H1 (cell line): ENCODE results near the gene LANCL2. TPM values are rescaled to one million over a fixed set of nuclear protein-coding genes. Genes with fewer than 3 reads are reported as not detected.

Source experiments
- NANOG ChIP-seq: IDR thresholded peaks from 2 replicates; pipeline ENCODE4 v1.6.1; 2011; ENCODE audit warnings: low read length, low read depth, mild to moderate bottlenecking, inconsistent platforms; ENCODE audit not compliant: insufficient read depth, poor library complexity, severe bottlenecking
- polyA plus RNA-seq, 7 experiments: library from polyadenylated mRNA; depleted of rRNA in 3 of 7; stranded (reverse) in 5 of 7; unstranded in 2 of 7; fragments of >200 nt in 5 of 7; fragments of 200-250 nt in 2 of 7; gene quantifications; 1 replicate in 5 of 7; 2 replicates in 1 of 7; 4 replicates in 1 of 7; pipeline versions ENCODE4 v1.2.1 to v1.2.3, GENCODE V29; 2011 to 2013; ENCODE audit warnings: missing spikeins in 2 of 7, mixed read lengths in 2 of 7
- total RNA-seq: library from RNA; stranded (reverse); fragmentation: NEBNext Ultra II Directional; extraction: Animal tissue kit (Norgen Biotek cat#: 25700); gene quantifications from 2 replicates; pipeline ENCODE4 v1.2.1, GENCODE V29; 2021

The LANCL2 gene
- total and polyA plus RNA-seq, 2 of the 8 experiments (the other 6 are each of a cell fraction or from before 2014, with no cell fraction given) = 9.2 to 9.5 TPM

- TF ChIP-seq NANOG = no peak
Measured at GRCh38 chr7:55429835-55430499, 64.8 kb downstream of the LANCL2 start (continued).
